ENCODE measurements around the gene LRMDA.

Gene LRMDA

DNA sequence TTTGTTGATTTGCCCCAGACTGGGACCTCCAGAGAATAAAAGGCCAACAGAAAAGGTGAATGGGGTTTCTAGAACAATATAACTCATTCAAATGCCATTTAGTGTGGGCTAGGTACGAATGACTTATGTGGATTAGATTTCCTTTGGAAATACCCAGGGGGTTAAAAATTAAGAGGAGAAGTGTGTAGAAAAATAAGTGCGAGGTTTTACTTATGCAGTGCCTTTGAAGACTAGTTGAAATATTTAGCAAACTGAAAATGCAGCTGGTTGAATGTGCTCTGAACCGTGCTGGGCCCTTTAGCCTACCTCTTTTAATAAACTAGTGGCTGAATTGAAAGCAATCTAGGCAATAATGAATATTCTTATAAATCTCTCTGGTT is 180.6 kb downstream of the LRMDA start:
- Histone ChIP-seq H3K27me3 (ENCODE audit: low read depth, low read length) (no peaks in the 10 kb centered on the region), H3K27ac (ENCODE audit: low read length) (no peak overlapping the region), H3K9me3 (ENCODE audit: insufficient read depth, low read length) (no peaks in the 10 kb centered on the region), H3K4me2 (ENCODE audit: low read length) (no peak overlapping the region), H2AFZ (ENCODE audit: low read depth, low read length) (no peak overlapping the region), H3K79me2 (ENCODE audit: low read length) (no peaks in the 10 kb centered on the region), H3K4me3 (ENCODE audit: low read length) (no peak overlapping the region), H3K36me3 (replicated peaks; ENCODE audit: low read depth, low read length) (no peaks in the 10 kb centered on the region), H3K9ac (ENCODE audit: low read length) (no peak overlapping the region), H3K4me1 (ENCODE audit: low read length) (peaks cover 4% of the 10 kb centered on the region; the same call in 1 of the 2 replicates), H4K20me1 (ENCODE audit: insufficient read depth, low read length) (no peaks in the 10 kb centered on the region)
- TF ChIP-seq CTCF (IDR thresholded peaks at IDR 0.05; ENCODE audit: low read depth, low read length) = no peak

DNA sequence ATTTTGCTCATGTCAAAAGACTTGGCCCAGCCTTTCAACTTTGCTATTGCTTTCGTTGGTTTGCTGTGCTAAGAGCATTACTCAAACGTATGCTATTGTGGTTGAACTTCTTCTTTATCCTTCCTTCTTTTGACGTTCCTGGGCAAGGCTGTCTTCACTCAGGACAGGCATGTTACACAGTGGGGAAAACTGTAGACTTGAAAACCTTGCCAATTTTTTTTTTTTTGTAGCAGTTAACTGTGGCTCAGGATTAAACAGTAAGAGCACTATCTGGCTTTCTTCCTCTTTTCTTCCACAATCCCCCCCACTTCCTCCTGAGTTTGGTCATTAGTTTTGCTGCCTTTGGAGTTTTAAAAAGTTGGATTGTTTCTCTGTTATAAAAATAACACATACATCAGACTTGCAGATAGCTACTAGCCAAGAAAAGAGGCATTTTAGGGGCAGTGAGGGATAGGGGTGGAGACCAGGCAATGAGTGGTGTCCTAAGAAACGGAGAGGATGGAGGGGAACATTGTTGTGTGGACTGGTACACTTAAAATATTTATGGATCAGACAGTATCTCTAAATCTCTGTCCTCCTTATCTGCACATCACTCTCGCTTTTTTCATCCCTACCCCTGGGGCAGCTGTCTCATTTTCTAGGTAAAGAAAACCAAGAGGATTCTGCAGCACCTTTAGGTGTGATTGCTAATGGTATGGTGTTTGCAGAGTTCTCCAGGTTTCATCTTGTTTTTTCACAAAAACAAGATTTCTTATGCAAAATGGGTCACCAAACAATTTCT is 181.7 kb downstream of the LRMDA start:
- TF ChIP-seq EZH2phosphoT487 (IDR thresholded peaks at IDR 0.05; ENCODE audit: low read depth) (no peak), CTCF (IDR thresholded peaks at IDR 0.05; ENCODE audit: low read depth, low read length) (no peak)
- Histone ChIP-seq H3K4me1 (ENCODE audit: low read length) (peaks cover 4% of the 10 kb centered on the region; the same call in 1 of the 2 replicates), H3K9me3 (ENCODE audit: insufficient read depth, low read length) (no peaks in the 10 kb centered on the region), H3K4me2 (ENCODE audit: low read length) (no peak overlapping the region), H3K9ac (ENCODE audit: low read length) (no peak overlapping the region), H3K27ac (ENCODE audit: low read length) (no peak overlapping the region), H3K27me3 (ENCODE audit: low read depth, low read length) (no peaks in the 10 kb centered on the region), H4K20me1 (ENCODE audit: insufficient read depth, low read length) (no peaks in the 10 kb centered on the region), H3K79me2 (ENCODE audit: low read length) (no peaks in the 10 kb centered on the region), H3K36me3 (replicated peaks; ENCODE audit: low read depth, low read length) (no peaks in the 10 kb centered on the region), H3K4me3 (ENCODE audit: low read length) (no peak overlapping the region), H2AFZ (ENCODE audit: low read depth, low read length) (no peak overlapping the region)

- no peak overlapping the region for H3K4me3 ChIP-seq (ENCODE audit: low read length)
- H3K36me3 ChIP-seq (replicated peaks; ENCODE audit: low read depth, low read length) = no peaks in the 10 kb centered on the region
- H3K9ac ChIP-seq (ENCODE audit: low read length) = no peak overlapping the region
- no peaks in the 10 kb centered on the region for H3K27me3 ChIP-seq (ENCODE audit: low read depth, low read length)
- H2AFZ ChIP-seq (ENCODE audit: low read depth, low read length) = no peak overlapping the region
- H3K79me2 ChIP-seq (ENCODE audit: low read length) = no peaks in the 10 kb centered on the region
- H3K9me3 ChIP-seq (ENCODE audit: insufficient read depth, low read length) = no peaks in the 10 kb centered on the region
- H4K20me1 ChIP-seq (ENCODE audit: insufficient read depth, low read length) = no peaks in the 10 kb centered on the region
- no peak overlapping the region for H3K27ac ChIP-seq (ENCODE audit: low read length)
- TF ChIP-seq EZH2phosphoT487 (IDR thresholded peaks at IDR 0.05; ENCODE audit: low read depth) (no peak), CTCF (IDR thresholded peaks at IDR 0.05; ENCODE audit: low read depth, low read length) (no peak)
- peaks cover 4% of the 10 kb centered on the region; the same call in 1 of the 2 replicates for H3K4me1 ChIP-seq (ENCODE audit: low read length)
- H3K4me2 ChIP-seq (ENCODE audit: low read length) = no peak overlapping the region
These were observed 182.5 kb downstream of the LRMDA start for GRCh38 chr10:75613685-75614504.

- H3K4me3 ChIP-seq (ENCODE audit: low read length) = no peak overlapping the region
- no peaks in the 10 kb centered on the region for H3K27me3 ChIP-seq (ENCODE audit: low read depth, low read length)
- H2AFZ ChIP-seq (ENCODE audit: low read depth, low read length) = no peak overlapping the region
- H3K9me3 ChIP-seq (ENCODE audit: insufficient read depth, low read length) = no peaks in the 10 kb centered on the region
- H3K36me3 ChIP-seq (replicated peaks; ENCODE audit: low read depth, low read length) = no peaks in the 10 kb centered on the region
- no peak overlapping the region for H3K4me2 ChIP-seq (ENCODE audit: low read length)
- H4K20me1 ChIP-seq (ENCODE audit: insufficient read depth, low read length) = no peaks in the 10 kb centered on the region
- no peaks in the 10 kb centered on the region for H3K79me2 ChIP-seq (ENCODE audit: low read length)
- H3K4me1 ChIP-seq (ENCODE audit: low read length) = peaks cover 4% of the 10 kb centered on the region; the same call in 1 of the 2 replicates
- H3K9ac ChIP-seq (ENCODE audit: low read length) = no peak overlapping the region
- TF ChIP-seq EZH2phosphoT487 (IDR thresholded peaks at IDR 0.05; ENCODE audit: low read depth) (no peak), CTCF (IDR thresholded peaks at IDR 0.05; ENCODE audit: low read depth, low read length) (no peak)
- H3K27ac ChIP-seq (ENCODE audit: low read length) = no peak overlapping the region
These were observed 184.7 kb downstream of the LRMDA start for GRCh38 chr10:75616076-75616475.

All from OCI-LY3 (cell line).